SH-SY5Y (cell line): Measurements from ENCODE around the gene ALG6.

Experiments
- GATA2 ChIP-seq: IDR thresholded peaks from 2 replicates; pipeline ENCODE4 v1.6.1; 2011; ENCODE audit warnings: mild to moderate bottlenecking, low read depth, low read length
- GATA3 ChIP-seq: IDR thresholded peaks from 2 replicates; pipeline ENCODE4 v1.6.1; 2011; ENCODE audit warnings: low read depth, mild to moderate bottlenecking, low read length, moderate library complexity

ALG6 gene

DNA sequence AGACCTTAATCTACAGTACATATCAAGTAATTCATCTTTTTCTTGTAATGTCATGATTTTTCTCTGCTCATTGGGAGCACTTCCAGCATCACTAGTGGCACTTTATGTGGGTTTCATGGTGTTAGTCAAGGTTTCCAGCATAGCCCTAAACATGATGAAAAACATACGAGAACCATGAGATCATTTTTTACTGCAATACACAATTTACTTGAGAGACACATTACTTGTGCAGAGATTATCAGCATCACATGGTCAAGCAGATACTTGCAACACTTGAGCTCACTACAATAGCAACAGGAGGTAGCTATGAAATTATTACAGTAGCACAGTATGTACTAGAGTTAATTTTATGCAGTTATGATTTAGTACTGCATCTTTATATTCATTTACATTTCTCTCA, 119.2 kb downstream of the ALG6 start:
- TF ChIP-seq GATA3 (no peak), GATA2 (no peak)

DNA sequence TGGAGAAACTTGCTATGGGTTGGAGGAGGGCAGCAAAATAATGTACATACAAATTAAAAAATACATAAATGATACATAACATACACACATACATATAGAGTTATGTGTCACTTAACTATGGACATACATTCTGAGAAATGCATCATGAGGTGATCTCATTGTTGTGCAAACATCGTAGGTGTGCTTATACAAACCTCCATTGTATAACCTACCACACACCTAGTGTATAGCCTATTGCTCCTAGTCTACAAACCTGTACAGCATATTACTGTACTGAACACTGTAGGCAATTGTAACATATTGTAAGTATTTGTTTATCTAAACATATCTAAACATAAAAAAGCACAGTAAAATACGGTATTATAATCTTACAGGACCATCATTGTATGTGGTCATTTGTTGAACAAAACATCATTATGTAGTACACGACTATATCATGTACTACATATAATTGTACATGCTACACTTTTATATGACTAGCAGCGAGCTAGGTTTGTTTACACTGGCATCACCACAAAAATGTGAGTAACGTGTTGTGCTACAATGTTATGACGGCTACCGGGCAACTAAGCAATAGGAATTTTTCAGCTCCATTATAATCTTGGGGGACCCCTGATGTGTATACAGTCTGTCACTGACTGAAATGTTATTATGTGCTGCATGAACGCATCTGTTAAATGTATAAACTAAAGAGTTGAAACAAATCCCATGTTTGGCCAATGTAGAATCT, 120.1 kb downstream of the ALG6 start:
- no peak for TF ChIP-seq GATA3
- TF ChIP-seq GATA2 = no peak
